ENCODE results near the gene CYP21A2.
"Not testable (repeated sequence)": the region's sequence is repeated elsewhere in the genome, so short reads cannot be mapped to it uniquely, and the experiment has no call there.

Gene CYP21A2

GRCh38 chr6:32037598-32038524 is at the start of gene CYP21A2:
CYP21A2 (plus strand) TSS chr6:32038415; CDS start chr6:32038423, 8 bp downstream.
- DNase-seq (ENCODE audit: low read depth), result not testable (repeated sequence)

- not testable (repeated sequence) for DNase-seq (ENCODE audit: low read depth)
Observed at GRCh38 chr6:31989363-31989762, 48.9 kb upstream of the CYP21A2 start.

- DNase-seq (ENCODE audit: low read depth), result not testable (repeated sequence)
Observed at GRCh38 chr6:31994421-31994820, 43.8 kb upstream of the CYP21A2 start.

GRCh38 chr6:31996385-31996784 is 41.8 kb upstream of the CYP21A2 start:
- DNase-seq (ENCODE audit: low read depth), result not testable (repeated sequence)

- DNase-seq (ENCODE audit: low read depth), result not testable (repeated sequence)
Observed at GRCh38 chr6:32002546-32003268, 35.5 kb upstream of the CYP21A2 start.

- not testable (repeated sequence) for DNase-seq (ENCODE audit: low read depth)
Observed at GRCh38 chr6:32003301-32003700, 34.9 kb upstream of the CYP21A2 start.

- DNase-seq (ENCODE audit: low read depth), result not testable (repeated sequence)
Observed at GRCh38 chr6:32004393-32004792, 33.8 kb upstream of the CYP21A2 start.

GRCh38 chr6:32004864-32005537 is 33.2 kb upstream of the CYP21A2 start:
- not testable (repeated sequence) for DNase-seq (ENCODE audit: low read depth)

GRCh38 chr6:32005538-32005880 is 32.7 kb upstream of the CYP21A2 start:
- not testable (repeated sequence) for DNase-seq (ENCODE audit: low read depth)

- not testable (repeated sequence) for DNase-seq (ENCODE audit: low read depth)
Observed at GRCh38 chr6:32005991-32006529, 32.2 kb upstream of the CYP21A2 start.

- not testable (repeated sequence) for DNase-seq (ENCODE audit: low read depth)
Observed at GRCh38 chr6:32007086-32007485, 31.1 kb upstream of the CYP21A2 start.

- not testable (repeated sequence) for DNase-seq (ENCODE audit: low read depth)
Observed at GRCh38 chr6:32008037-32008436, 30.2 kb upstream of the CYP21A2 start.

GRCh38 chr6:32008616-32009015 is 29.6 kb upstream of the CYP21A2 start:
- DNase-seq (ENCODE audit: low read depth), result not testable (repeated sequence)

GRCh38 chr6:32009537-32009936 is 28.7 kb upstream of the CYP21A2 start:
- DNase-seq (ENCODE audit: low read depth), result not testable (repeated sequence)

GRCh38 chr6:32010856-32011530 is 27.2 kb upstream of the CYP21A2 start:
- not testable (repeated sequence) for DNase-seq (ENCODE audit: low read depth)

- DNase-seq (ENCODE audit: low read depth), result not testable (repeated sequence)
Observed at GRCh38 chr6:32012941-32013617, 25.1 kb upstream of the CYP21A2 start.

GRCh38 chr6:32013738-32014137 is 24.5 kb upstream of the CYP21A2 start:
- not testable (repeated sequence) for DNase-seq (ENCODE audit: low read depth)

- DNase-seq (ENCODE audit: low read depth), result not testable (repeated sequence)
Observed at GRCh38 chr6:32014547-32014946, 23.7 kb upstream of the CYP21A2 start, which contains the start of gene C4B. C4B (plus strand) TSS chr6:32014795; CDS start chr6:32014846, 51 bp downstream.

GRCh38 chr6:32022100-32022499 is 16.1 kb upstream of the CYP21A2 start:
- not testable (repeated sequence) for DNase-seq (ENCODE audit: low read depth)

GRCh38 chr6:32028631-32029030 is 9.6 kb upstream of the CYP21A2 start:
- not testable (repeated sequence) for DNase-seq (ENCODE audit: low read depth)

GRCh38 chr6:32029553-32029952 is 8.7 kb upstream of the CYP21A2 start:
- DNase-seq (ENCODE audit: low read depth), result not testable (repeated sequence)
